ENCODE measurements around the gene DEPDC1B.

GRCh38 chr5:60551829-60552228 is 148.1 kb downstream of the DEPDC1B start:
- TF ChIP-seq ZNF221 (tag by site-specific recombination; IDR thresholded peaks at IDR 0.05; ENCODE audit: borderline replicate concordance) (no peak), CTCF (tag by site-specific recombination; IDR thresholded peaks at IDR 0.05) (no peak), ZBTB21 (tag by site-specific recombination; IDR thresholded peaks at IDR 0.05) (no peak), ZNF169 (tag by site-specific recombination; IDR thresholded peaks at IDR 0.05) (no peak), ZNF24 (tag by site-specific recombination; IDR thresholded peaks at IDR 0.05) (no peak), SETDB1 (IDR thresholded peaks at IDR 0.05; ENCODE audit: insufficient read length, low read length) (no peak), ZFHX2 (tag by site-specific recombination; conservative IDR thresholded peaks at IDR 0.05) (no peak)
